ENCODE measurements around the gene RIN3.
A peak's percentile ranks its signal among the peaks of the same experiment; 100 is the strongest.

DNA sequence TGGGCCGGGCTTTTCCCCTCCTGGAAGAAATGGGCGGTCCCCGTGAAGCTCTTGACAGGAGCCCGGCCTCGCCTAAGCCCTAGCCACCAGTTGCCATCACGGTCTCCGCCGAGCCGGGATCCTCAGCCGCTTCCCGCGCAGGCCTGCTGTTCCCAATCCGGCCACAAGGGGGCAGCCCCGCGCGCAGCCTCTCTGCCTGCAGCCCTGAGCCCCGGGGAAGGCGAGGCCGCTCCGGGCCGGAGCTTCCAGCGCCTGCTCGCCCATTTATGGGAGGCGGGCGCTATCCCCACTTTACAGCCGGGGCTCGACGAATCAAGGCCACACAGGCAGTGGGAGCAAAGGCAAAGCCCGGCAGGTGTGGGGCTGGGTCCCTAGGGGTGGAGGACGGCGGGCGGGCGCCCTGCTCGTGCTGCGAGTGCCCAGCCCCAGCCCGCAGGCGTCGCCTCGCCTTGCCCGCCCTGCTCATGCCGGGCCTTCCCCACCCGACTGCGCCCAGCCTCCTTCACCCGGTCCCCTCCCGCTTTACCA, 173.4 kb downstream of the RIN3 start:
- TF ChIP-seq POLR2A (IDR thresholded peaks at IDR 0.05) (no peak), CTCF (IDR thresholded peaks at IDR 0.05) (peak in 2 of 3 donors; percentile 38 to 78)
